Hepatocyte (in vitro differentiated cells): ENCODE measurements around the gene APBB2. TPM values are rescaled to one million over a fixed set of nuclear protein-coding genes. Genes with fewer than 3 reads are reported as not detected.

ENCODE experiments used
- DNase-seq: peaks from one replicate; pipeline ENCODE4 v3.0.0-alpha.2; 2016; ENCODE audit warnings: low spot score
- H2AFZ ChIP-seq: fragments of 200-600 bp; sonication (generic); 2 replicates; pipeline ENCODE4 v1.6.0; 2016; ENCODE audit warnings: antibody characterized with exemption, mild to moderate bottlenecking
- H3K27ac ChIP-seq: fragments of 200-600 bp; sonication (generic); 2 replicates; pipeline ENCODE4 v1.5.1; 2016; ENCODE audit warnings: mild to moderate bottlenecking
- H3K27me3 ChIP-seq: fragments of 200-600 bp; sonication (generic); 2 replicates; pipeline ENCODE4 v1.6.1; 2016
- H3K36me3 ChIP-seq: fragments of 200-600 bp; sonication (generic); replicated peaks from 2 replicates; pipeline ENCODE4 v1.5.1; 2016; ENCODE audit warnings: low read depth; ENCODE audit not compliant: insufficient read depth
- H3K4me1 ChIP-seq: fragments of 200-600 bp; sonication (generic); 2 replicates; pipeline ENCODE4 v1.5.1; 2016; ENCODE audit warnings: mild to moderate bottlenecking, moderate library complexity; ENCODE audit not compliant: insufficient read depth
- H3K4me2 ChIP-seq: fragments of 200-600 bp; sonication (generic); 2 replicates; pipeline ENCODE4 v1.6.0; 2016
- H3K4me3 ChIP-seq: fragments of 200-600 bp; sonication (generic); 2 replicates; pipeline ENCODE4 v1.5.1; 2016; ENCODE audit warnings: mild to moderate bottlenecking
- H3K79me2 ChIP-seq: fragments of 200-600 bp; sonication (generic); 2 replicates; pipeline ENCODE4 v1.6.0; 2017; ENCODE audit warnings: mild to moderate bottlenecking
- H3K9me2 ChIP-seq: fragments of 200-600 bp; sonication (generic); replicated peaks from 2 replicates; pipeline ENCODE4 v1.6.0; 2017; ENCODE audit warnings: mild to moderate bottlenecking; ENCODE audit not compliant: insufficient read depth
- H3K9me3 ChIP-seq: fragments of 200-600 bp; sonication (generic); 2 replicates; pipeline ENCODE4 v1.5.1; 2016; ENCODE audit warnings: low read depth, mild to moderate bottlenecking
- H4K20me1 ChIP-seq: fragments of 200-600 bp; sonication (generic); 2 replicates; pipeline ENCODE4 v1.6.0; 2016; ENCODE audit warnings: mild to moderate bottlenecking; ENCODE audit not compliant: insufficient read depth, poor library complexity, severe bottlenecking
- CTCF ChIP-seq: fragments of 200-600 bp; sonication (generic); IDR thresholded peaks from 2 replicates; pipeline ENCODE4 v1.5.1; 2016; ENCODE audit warnings: antibody characterized with exemption, mild to moderate bottlenecking; ENCODE audit not compliant: poor library complexity
- EZH2 ChIP-seq: fragments of 200-600 bp; sonication (generic); IDR thresholded peaks from 2 replicates; pipeline ENCODE4 v1.6.1; 2016; ENCODE audit warnings: antibody characterized with exemption, mild to moderate bottlenecking, borderline replicate concordance
- EZH2phosphoT487 ChIP-seq: fragments of 200-600 bp; sonication (generic); IDR thresholded peaks from one replicate; pipeline ENCODE4 v1.6.1; 2018; ENCODE audit warnings: antibody characterized with exemption, mild to moderate bottlenecking, low read depth, moderate library complexity; ENCODE audit not compliant: unreplicated experiment, severe bottlenecking
- WGBS: methylation state at CpG from one replicate; pipeline ENCODE4 v1.1.6; 2016; ENCODE audit warnings: low lambda C conversion rate; ENCODE audit errors: missing lambda C conversion rate; 5-methylcytosine and 5-hydroxymethylcytosine counted together
- polyA plus RNA-seq: library from polyadenylated mRNA; unstranded; fragments of >200 nt; fragmentation: Nextera tagmentation; extraction: Ambion mirVana; gene quantifications from 2 replicates; pipeline ENCODE4 v1.2.1, GENCODE V29; 2016
- total RNA-seq: library from RNA; depleted of rRNA; stranded (reverse); fragments of >200 nt; gene quantifications from 2 replicates; pipeline ENCODE4 v1.2.3, GENCODE V29; 2014

Gene APBB2
- total and polyA plus RNA-seq, 2 experiments from 2014 or later: 23.4 to 47.5 TPM

GRCh38 chr4:41140410-41140809 lies 73.9 kb downstream of the APBB2 start:
- no peak for TF ChIP-seq CTCF
- TF ChIP-seq EZH2: no peak
- TF ChIP-seq EZH2phosphoT487: no peak
- H3K4me3 ChIP-seq: no peak overlapping the region
- peaks cover 44% of the 10 kb centered on the region for H3K4me1 ChIP-seq
- H3K27ac ChIP-seq: no peak overlapping the region
- no peaks in the 10 kb centered on the region for H3K9me2 ChIP-seq
- H3K9me3 ChIP-seq: no peaks in the 10 kb centered on the region
- no peak for DNase-seq
- H3K36me3 ChIP-seq: no peaks in the 10 kb centered on the region
- no peak overlapping the region for H2AFZ ChIP-seq
- WGBS: 85% methylated on average over 6 of the region's 6 CpGs
- H3K27me3 ChIP-seq: no peaks in the 10 kb centered on the region
- H3K4me2 ChIP-seq: no peak overlapping the region
- no peaks in the 10 kb centered on the region for H4K20me1 ChIP-seq
- peaks cover 50% of the 10 kb centered on the region for H3K79me2 ChIP-seq

- peaks cover 50% of the 10 kb centered on the region for H3K4me1 ChIP-seq
- H3K9me3 ChIP-seq: no peaks in the 10 kb centered on the region
- H2AFZ ChIP-seq: no peak overlapping the region
- H3K27me3 ChIP-seq: no peaks in the 10 kb centered on the region
- H3K4me2 ChIP-seq: no peak overlapping the region
- peaks cover 55% of the 10 kb centered on the region for H3K79me2 ChIP-seq
- no peak for DNase-seq
- no peak overlapping the region for H3K27ac ChIP-seq
- TF ChIP-seq EZH2phosphoT487 (no peak), EZH2 (no peak), CTCF (no peak)
- H4K20me1 ChIP-seq: no peaks in the 10 kb centered on the region
- no peak overlapping the region for H3K4me3 ChIP-seq
- no peaks in the 10 kb centered on the region for H3K36me3 ChIP-seq
- H3K9me2 ChIP-seq: no peaks in the 10 kb centered on the region
- 85% methylated on average over 7 of the region's 7 CpGs for WGBS
These were observed 76.5 kb downstream of the APBB2 start for GRCh38 chr4:41137879-41138278.

- no peaks in the 10 kb centered on the region for H3K36me3 ChIP-seq
- no peak overlapping the region for H2AFZ ChIP-seq
- no peaks in the 10 kb centered on the region for H3K9me3 ChIP-seq
- TF ChIP-seq EZH2 (no peak), CTCF (no peak), EZH2phosphoT487 (no peak)
- no peaks in the 10 kb centered on the region for H4K20me1 ChIP-seq
- 42% methylated on average over 3 of the region's 3 CpGs for WGBS
- peak overlapping the region; percentile 52 for H3K27ac ChIP-seq
- H3K27me3 ChIP-seq: no peaks in the 10 kb centered on the region
- H3K4me2 ChIP-seq: no peak overlapping the region
- H3K9me2 ChIP-seq: no peaks in the 10 kb centered on the region
- peaks cover 52% of the 10 kb centered on the region for H3K79me2 ChIP-seq
- no peak for DNase-seq
- peaks cover 51% of the 10 kb centered on the region for H3K4me1 ChIP-seq
- H3K4me3 ChIP-seq: no peak overlapping the region
These were observed 77.9 kb downstream of the APBB2 start for GRCh38 chr4:41136456-41136855.

GRCh38 chr4:41135801-41136200 lies 78.5 kb downstream of the APBB2 start:
- 58% methylated on average over 2 of the region's 2 CpGs for whole genome bisulfite sequencing
- Histone ChIP-seq H3K9me3 (no peaks in the 10 kb centered on the region), H2AFZ (no peak overlapping the region), H4K20me1 (no peaks in the 10 kb centered on the region), H3K79me2 (peaks cover 59% of the 10 kb centered on the region), H3K4me2 (no peak overlapping the region), H3K27ac (peak overlapping the region; percentile 52), H3K27me3 (no peaks in the 10 kb centered on the region), H3K4me3 (no peak overlapping the region), H3K4me1 (peaks cover 54% of the 10 kb centered on the region), H3K9me2 (no peaks in the 10 kb centered on the region), H3K36me3 (no peaks in the 10 kb centered on the region)
- DNase-seq: no peak
- TF ChIP-seq EZH2 (no peak), EZH2phosphoT487 (no peak), CTCF (no peak)
